GM18951 (cell line): Measurements from ENCODE around the gene CDKAL1.
"Not testable (repeated sequence)": the region's sequence is repeated elsewhere in the genome, so short reads cannot be mapped to it uniquely, and the experiment has no call there.

Source experiments
- POLR2A ChIP-seq: IDR thresholded peaks from 4 replicates; pipeline ENCODE4 v1.6.1; 2011; ENCODE audit warnings: mild to moderate bottlenecking; ENCODE audit not compliant: insufficient read length, insufficient read depth; ENCODE audit errors: extremely low read depth
- in situ Hi-C: fragments of 300-500 bp; cut with MboI; formaldehyde crosslinking; loops from one replicate; pipeline ENCODE4 v1.12.0; 2022; ENCODE audit warnings: low sequenced_read_pairs, mixed read lengths, inconsistent platforms; ENCODE audit not compliant: unreplicated experiment

The CDKAL1 gene

GRCh38 chr6:20538131-20538662 is 3.9 kb downstream of the CDKAL1 start:
- in situ Hi-C loops: no loop called here

GRCh38 chr6:20538907-20539306 is 4.7 kb downstream of the CDKAL1 start:
- no peak for TF ChIP-seq POLR2A
- in situ Hi-C loops: no loop called here

More at GRCh38 chr6:20538131-20538662, 3.9 kb downstream of the CDKAL1 start:
- TF ChIP-seq POLR2A: no peak

- in situ Hi-C loops: no loop called here
Observed at GRCh38 chr6:20539387-20539786, 5.1 kb downstream of the CDKAL1 start.

DNA sequence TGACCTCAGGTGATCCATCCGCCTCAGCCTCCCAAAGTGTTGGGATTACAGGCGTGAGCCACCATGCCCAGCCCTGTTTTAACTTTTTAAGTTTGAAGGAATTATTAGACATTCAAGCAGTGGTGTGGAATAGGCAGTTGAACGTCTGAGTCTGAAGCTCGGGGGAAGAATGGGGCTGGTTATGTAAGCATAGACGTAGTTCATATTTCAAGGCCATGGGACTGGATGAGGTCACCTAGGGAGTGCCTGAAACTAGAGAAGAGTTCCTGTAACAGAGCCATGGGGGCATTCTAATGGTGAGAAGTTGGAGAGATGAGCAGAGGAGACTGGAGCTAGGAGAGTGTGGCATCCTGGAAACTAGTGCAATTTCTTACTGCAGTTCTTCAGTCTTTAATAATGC is 6.4 kb downstream of the CDKAL1 start:
- in situ Hi-C loops: no loop called here
- TF ChIP-seq POLR2A: no peak

More at GRCh38 chr6:20539387-20539786, 5.1 kb downstream of the CDKAL1 start:
- TF ChIP-seq POLR2A: no peak

DNA sequence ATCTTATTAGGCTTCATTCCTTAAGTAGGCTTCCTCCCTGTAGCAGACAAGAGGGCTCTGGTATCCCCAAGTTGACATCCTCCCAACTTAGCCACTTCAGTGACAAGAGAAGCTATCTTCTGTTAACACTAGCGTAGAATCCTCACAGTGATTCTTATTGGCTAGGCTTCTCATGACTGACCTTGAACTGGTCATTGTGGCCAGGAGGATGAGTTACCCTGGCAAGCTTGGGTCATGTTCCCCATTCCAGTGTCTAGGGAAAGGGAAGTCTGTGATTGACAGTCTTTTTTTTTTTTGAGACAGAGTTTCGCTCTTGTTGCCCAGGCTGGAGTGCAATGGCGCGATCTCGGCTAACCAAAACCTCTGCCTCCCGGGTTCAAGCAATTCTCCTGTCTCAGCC is 7.1 kb downstream of the CDKAL1 start:
- in situ Hi-C loops: no loop called here
- TF ChIP-seq POLR2A: no peak

DNA sequence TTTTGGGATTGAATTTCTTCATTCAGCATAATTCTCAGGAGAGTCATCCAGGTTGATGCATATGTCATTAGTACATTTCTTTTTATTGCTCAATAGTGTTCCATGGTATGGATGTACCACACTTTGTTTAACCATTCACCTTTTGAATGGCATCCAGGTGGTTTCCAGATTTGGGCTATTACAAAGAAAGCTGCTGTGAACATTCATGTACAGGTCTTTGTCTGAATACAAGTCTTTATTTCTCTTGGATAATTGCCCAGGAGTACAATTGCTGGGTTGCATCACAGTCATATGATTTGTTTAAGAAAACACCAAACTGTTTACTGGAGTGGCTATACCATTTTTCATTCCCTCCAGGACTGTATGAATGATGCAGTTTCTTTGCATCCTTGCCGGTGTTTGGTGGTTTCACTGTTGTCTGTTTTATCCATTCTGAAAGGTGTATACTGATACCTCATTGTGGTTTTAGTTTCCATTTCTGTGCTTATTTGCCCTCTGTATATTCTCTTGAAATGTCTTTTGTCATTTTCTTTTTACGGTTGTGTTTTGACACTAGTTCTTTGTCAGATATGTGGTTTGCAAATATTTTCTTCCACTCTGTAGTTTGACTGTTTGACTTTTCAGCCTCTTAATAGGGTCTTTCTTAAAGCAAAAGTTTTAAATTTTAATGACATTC is 8.8 kb downstream of the CDKAL1 start:
- in situ Hi-C loops: no loop called here
- no peak for TF ChIP-seq POLR2A

DNA sequence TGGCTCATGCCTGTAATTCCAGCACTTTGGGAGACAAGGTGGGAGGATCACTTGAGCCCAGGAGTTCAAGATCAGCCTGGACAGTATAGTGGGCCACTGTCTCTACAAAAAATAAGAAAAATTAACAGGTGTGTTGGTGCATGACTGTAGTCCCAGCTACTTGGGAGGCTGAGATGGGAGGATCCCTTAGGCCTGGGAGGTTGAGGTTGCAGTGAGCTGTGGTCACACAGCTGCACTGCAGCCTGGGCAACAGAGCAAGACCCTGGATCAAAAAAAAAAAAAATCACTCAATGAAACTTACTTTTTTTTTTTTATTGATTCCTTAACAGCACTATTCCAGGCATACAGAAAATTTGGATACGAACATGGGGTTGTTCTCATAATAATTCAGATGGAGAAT is 14.0 kb downstream of the CDKAL1 start:
- in situ Hi-C loops: no loop called here
- TF ChIP-seq POLR2A: no peak

DNA sequence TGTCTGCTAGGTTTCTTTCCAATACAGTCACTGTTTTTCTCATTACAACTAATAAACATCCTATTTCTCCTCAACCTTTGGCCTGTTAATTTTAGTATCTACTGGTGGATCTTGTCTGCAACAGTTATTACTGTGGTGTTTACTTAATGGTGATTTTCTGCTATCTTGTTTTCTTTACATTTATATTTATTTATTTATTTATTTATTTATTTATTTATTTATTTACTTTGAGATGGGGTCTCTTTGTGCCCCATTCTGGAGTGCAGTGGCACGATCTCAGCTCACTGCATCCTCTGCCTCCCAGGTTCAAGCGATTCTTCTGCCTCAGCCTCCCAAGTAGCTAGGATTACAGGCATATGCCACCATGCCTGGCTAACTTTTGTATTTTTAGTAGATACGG is 15.1 kb downstream of the CDKAL1 start:
- in situ Hi-C loops: not testable (repeated sequence)

DNA sequence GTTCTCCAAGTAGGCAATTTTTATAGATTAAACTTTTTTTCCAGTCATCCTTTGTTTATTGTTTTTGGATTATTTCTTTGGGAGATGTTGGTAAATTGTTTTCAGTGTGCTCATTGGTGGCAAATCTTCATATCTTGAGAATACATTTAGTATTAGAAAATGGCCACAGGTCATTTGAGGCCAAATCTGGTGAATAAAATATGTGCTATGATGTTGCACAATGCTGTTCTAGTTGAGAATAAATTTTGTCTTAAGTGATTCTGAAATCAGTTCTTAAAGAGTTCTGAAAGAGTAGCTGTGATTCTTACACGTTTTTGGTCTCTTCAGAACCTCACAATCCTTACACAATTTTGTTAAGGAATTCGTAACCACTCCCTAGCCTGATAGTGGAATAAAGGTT is 20.1 kb downstream of the CDKAL1 start:
- TF ChIP-seq POLR2A: no peak
- in situ Hi-C loops: loop anchor here (25.0 kb wide), 3 partner anchors 633 to 1033 kb away; partner anchors contain the start of gene SOX4

- no peak for TF ChIP-seq POLR2A
- in situ Hi-C loops: loop anchor here (25.0 kb wide), 3 partner anchors 632 to 1032 kb away; partner anchors contain the start of gene SOX4
Observed at GRCh38 chr6:20554817-20555216, 20.6 kb downstream of the CDKAL1 start.

GRCh38 chr6:20559924-20560551 is 25.8 kb downstream of the CDKAL1 start:
- TF ChIP-seq POLR2A: no peak
- in situ Hi-C loops: loop anchor here (25.0 kb wide), 3 partner anchors 627 to 1027 kb away; partner anchors contain the start of gene SOX4

DNA sequence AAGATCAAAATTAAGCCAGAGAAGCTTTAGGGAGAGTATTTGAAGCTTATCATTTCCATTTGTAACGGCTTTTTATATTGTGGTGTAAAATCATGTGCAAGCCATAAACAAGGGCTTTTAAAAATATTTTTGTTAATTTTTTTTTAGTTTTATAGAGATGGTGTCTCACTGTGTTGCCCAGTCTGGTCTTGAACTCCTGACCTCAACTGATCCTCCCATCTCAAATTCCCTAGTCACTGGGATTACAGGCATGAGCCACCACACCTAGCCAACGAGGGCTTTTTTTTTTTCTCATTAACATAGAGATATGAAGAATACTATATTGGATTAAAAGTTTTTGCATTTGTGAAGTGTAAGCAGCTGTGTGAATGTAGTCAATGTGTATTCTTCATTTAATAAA is 29.1 kb downstream of the CDKAL1 start:
- in situ Hi-C loops: loop anchor here (25.0 kb wide), 3 partner anchors 624 to 1024 kb away; partner anchors contain the start of gene SOX4
- TF ChIP-seq POLR2A: no peak

DNA sequence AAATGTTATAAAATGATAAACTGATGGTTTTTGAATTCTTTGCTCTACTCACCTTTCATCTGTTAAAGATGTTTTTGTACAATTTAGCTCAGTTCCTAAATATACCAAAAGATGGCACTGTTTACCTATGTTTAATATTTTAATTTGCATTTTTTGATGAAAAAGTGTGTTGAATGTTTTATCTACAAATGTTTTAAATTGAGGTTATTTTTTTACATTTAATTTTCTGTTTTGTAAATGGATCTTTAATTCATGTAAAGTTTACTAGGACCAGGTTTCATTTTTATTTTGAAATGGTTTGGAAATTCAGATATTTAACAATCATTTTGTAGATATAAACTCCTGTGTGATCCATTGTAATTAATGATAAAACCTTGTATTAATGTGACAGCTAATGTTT is 30.0 kb downstream of the CDKAL1 start:
- in situ Hi-C loops: loop anchor here (25.0 kb wide), 3 partner anchors 623 to 1023 kb away; partner anchors contain the start of gene SOX4

GRCh38 chr6:20564777-20565176 is 30.5 kb downstream of the CDKAL1 start:
- in situ Hi-C loops: loop anchor here (25.0 kb wide), 3 partner anchors 623 to 1023 kb away; partner anchors contain the start of gene SOX4

More for the DNA sequence above, 30.0 kb downstream of the CDKAL1 start:
- TF ChIP-seq POLR2A: no peak

More at GRCh38 chr6:20564777-20565176, 30.5 kb downstream of the CDKAL1 start:
- no peak for TF ChIP-seq POLR2A
